Vagina (tissue), 2 donors: Measurements from ENCODE around the gene FAM177B. TPM values are rescaled to one million over a fixed set of nuclear protein-coding genes. Genes with fewer than 3 reads are reported as not detected.

ENCODE experiments used
- DNase-seq, 2 donors: peaks; one replicate each; pipeline ENCODE4 v3.0.0-alpha.2; 2017; ENCODE audit errors: extremely low spot score in 2 of 2
- H3K27ac ChIP-seq: fragments of 200-600 bp; sonication (generic); one replicate; pipeline ENCODE4 v1.5.1; 2019
- H3K27me3 ChIP-seq: fragments of 200-600 bp; sonication (generic); one replicate; pipeline ENCODE4 v1.5.1; 2019
- H3K36me3 ChIP-seq, 2 donors: fragments of 200-600 bp; sonication (generic); one replicate each; pipeline ENCODE4 v1.5.1; 2017 to 2019
- H3K4me1 ChIP-seq: fragments of 200-600 bp; sonication (generic); one replicate; pipeline ENCODE4 v1.5.1; 2019
- H3K4me3 ChIP-seq, 2 donors: fragments of 200-600 bp; sonication (generic); 1 replicate in 1 of 2; 2 replicates in 1 of 2; pipeline ENCODE4 v1.5.1; 2016 to 2019
- H3K9me3 ChIP-seq: fragments of 200-600 bp; sonication (generic); one replicate; pipeline ENCODE4 v1.5.1; 2019
- POLR2A ChIP-seq, 2 donors: fragments of 450-650 bp; IDR thresholded peaks; one replicate each; pipeline ENCODE4 v1.6.1; 2017; ENCODE audit warnings: antibody characterized with exemption in 2 of 2, mild to moderate bottlenecking in 2 of 2, moderate library complexity in 2 of 2
- POLR2AphosphoS5 ChIP-seq, 2 donors: sonication (generic); formaldehyde crosslinking; IDR thresholded peaks; one replicate each; pipeline ENCODE4 v1.9.0; 2017; ENCODE audit warnings: antibody characterized with exemption in 2 of 2, mild to moderate bottlenecking in 2 of 2, low read depth in 1 of 2; ENCODE audit not compliant: insufficient read depth in 1 of 2
- intact Hi-C: fragments of 100-400 bp; cut with DNase I; formaldehyde crosslinking; loops from one replicate; pipeline ENCODE4 v1.15.1; 2023
- total RNA-seq: library from RNA; depleted of rRNA; stranded (reverse); fragments of >200 nt; gene quantifications from one replicate; pipeline ENCODE4 v1.2.3, GENCODE V29; 2016
- TF ChIP-seq, protein P1 (sequence below), 3 experiments: fragments of 450-650 bp in 2 of 3; fragments of 200-600 bp in 1 of 3; sonication (generic) in 1 of 3; IDR thresholded peaks; one replicate each; pipeline ENCODE4 v1.5.1; 2017 to 2019; ENCODE audit warnings: antibody characterized with exemption in 3 of 3, mild to moderate bottlenecking in 2 of 3, moderate library complexity in 2 of 3

Gene FAM177B
- total RNA-seq, 1 donor from 2014 or later = not detected

DNA sequence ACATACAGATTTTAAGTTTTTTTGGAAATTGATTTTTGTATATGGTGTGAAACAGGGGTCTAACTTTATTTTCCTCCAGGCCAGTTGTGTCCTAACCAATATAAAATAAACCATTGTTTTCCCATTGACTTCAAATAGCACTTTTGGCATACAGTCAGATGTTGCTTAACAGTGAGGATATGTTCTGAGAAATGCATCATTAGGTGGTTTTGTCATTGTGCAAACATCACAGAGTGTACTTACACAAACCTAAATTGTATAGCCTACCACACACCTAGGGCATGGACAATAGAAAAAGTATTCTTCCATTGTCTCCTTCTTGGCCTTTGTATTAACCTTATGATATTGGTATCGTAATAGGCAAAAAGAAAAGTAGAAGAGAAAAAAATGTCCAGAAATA lies 40.5 kb downstream of the FAM177B start:
- H3K27me3 ChIP-seq = no peaks in the 10 kb centered on the region
- H3K27ac ChIP-seq = no peak overlapping the region
- intact Hi-C loops = no loop called here
- TF ChIP-seq POLR2A (IDR thresholded peaks at IDR 0.05) (no peak), POLR2AphosphoS5 (IDR thresholded peaks at IDR 0.05; ENCODE audit: insufficient read depth in 1 of 2, low read depth in 1 of 2) (peak in 1 of 2 donors; percentile 42)
- TF ChIP-seq, protein P1, sequence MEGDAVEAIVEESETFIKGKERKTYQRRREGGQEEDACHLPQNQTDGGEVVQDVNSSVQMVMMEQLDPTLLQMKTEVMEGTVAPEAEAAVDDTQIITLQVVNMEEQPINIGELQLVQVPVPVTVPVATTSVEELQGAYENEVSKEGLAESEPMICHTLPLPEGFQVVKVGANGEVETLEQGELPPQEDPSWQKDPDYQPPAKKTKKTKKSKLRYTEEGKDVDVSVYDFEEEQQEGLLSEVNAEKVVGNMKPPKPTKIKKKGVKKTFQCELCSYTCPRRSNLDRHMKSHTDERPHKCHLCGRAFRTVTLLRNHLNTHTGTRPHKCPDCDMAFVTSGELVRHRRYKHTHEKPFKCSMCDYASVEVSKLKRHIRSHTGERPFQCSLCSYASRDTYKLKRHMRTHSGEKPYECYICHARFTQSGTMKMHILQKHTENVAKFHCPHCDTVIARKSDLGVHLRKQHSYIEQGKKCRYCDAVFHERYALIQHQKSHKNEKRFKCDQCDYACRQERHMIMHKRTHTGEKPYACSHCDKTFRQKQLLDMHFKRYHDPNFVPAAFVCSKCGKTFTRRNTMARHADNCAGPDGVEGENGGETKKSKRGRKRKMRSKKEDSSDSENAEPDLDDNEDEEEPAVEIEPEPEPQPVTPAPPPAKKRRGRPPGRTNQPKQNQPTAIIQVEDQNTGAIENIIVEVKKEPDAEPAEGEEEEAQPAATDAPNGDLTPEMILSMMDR (IDR thresholded peaks at IDR 0.05) = no peak
- H3K4me1 ChIP-seq = no peaks in the 10 kb centered on the region
- no peak overlapping the region for H3K4me3 ChIP-seq
- no peaks in the 10 kb centered on the region for H3K36me3 ChIP-seq
- DNase-seq = no peak
- no peaks in the 10 kb centered on the region for H3K9me3 ChIP-seq

GRCh38 chr1:222777977-222778376 lies 41.0 kb downstream of the FAM177B start:
- H3K27ac ChIP-seq = no peak overlapping the region
- no peaks in the 10 kb centered on the region for H3K36me3 ChIP-seq
- H3K27me3 ChIP-seq = no peaks in the 10 kb centered on the region
- H3K4me1 ChIP-seq = no peaks in the 10 kb centered on the region
- intact Hi-C loops = no loop called here
- no peak for TF ChIP-seq POLR2A (IDR thresholded peaks at IDR 0.05)
- TF ChIP-seq, protein P1 (IDR thresholded peaks at IDR 0.05) = no peak
- TF ChIP-seq POLR2AphosphoS5 (IDR thresholded peaks at IDR 0.05; ENCODE audit: insufficient read depth in 1 of 2, low read depth in 1 of 2) = no peak
- H3K4me3 ChIP-seq = no peak overlapping the region
- no peaks in the 10 kb centered on the region for H3K9me3 ChIP-seq
- no peak for DNase-seq

GRCh38 chr1:222781251-222781650 lies 44.2 kb downstream of the FAM177B start:
- Histone ChIP-seq H3K4me1 (peaks cover 5% of the 10 kb centered on the region), H3K9me3 (no peaks in the 10 kb centered on the region), H3K4me3 (no peak overlapping the region), H3K27ac (no peak overlapping the region), H3K36me3 (no peaks in the 10 kb centered on the region), H3K27me3 (no peaks in the 10 kb centered on the region)
- no peak for DNase-seq
- intact Hi-C loops = no loop called here
- no peak for TF ChIP-seq POLR2AphosphoS5 (IDR thresholded peaks at IDR 0.05; ENCODE audit: insufficient read depth in 1 of 2, low read depth in 1 of 2)
- TF ChIP-seq, protein P1 (IDR thresholded peaks at IDR 0.05) = no peak
- no peak for TF ChIP-seq POLR2A (IDR thresholded peaks at IDR 0.05)

- Histone ChIP-seq H3K27me3 (no peaks in the 10 kb centered on the region), H3K27ac (no peak overlapping the region), H3K36me3 (no peaks in the 10 kb centered on the region), H3K9me3 (no peaks in the 10 kb centered on the region), H3K4me3 (no peak overlapping the region), H3K4me1 (peaks cover 10% of the 10 kb centered on the region)
- TF ChIP-seq POLR2AphosphoS5 (IDR thresholded peaks at IDR 0.05; ENCODE audit: insufficient read depth in 1 of 2, low read depth in 1 of 2) (no peak), POLR2A (IDR thresholded peaks at IDR 0.05) (no peak)
- TF ChIP-seq, protein P1 (IDR thresholded peaks at IDR 0.05) = no peak
- no peak for DNase-seq
- intact Hi-C loops = no loop called here
Observed at GRCh38 chr1:222783051-222783450, 46.0 kb downstream of the FAM177B start.

- H3K36me3 ChIP-seq = no peaks in the 10 kb centered on the region
- H3K27ac ChIP-seq = no peak overlapping the region
- H3K9me3 ChIP-seq = no peaks in the 10 kb centered on the region
- no peak for TF ChIP-seq POLR2AphosphoS5 (IDR thresholded peaks at IDR 0.05; ENCODE audit: insufficient read depth in 1 of 2, low read depth in 1 of 2)
- TF ChIP-seq, protein P1 (IDR thresholded peaks at IDR 0.05) = no peak
- TF ChIP-seq POLR2A (IDR thresholded peaks at IDR 0.05) = no peak
- no peaks in the 10 kb centered on the region for H3K27me3 ChIP-seq
- intact Hi-C loops = no loop called here
- peaks cover 11% of the 10 kb centered on the region for H3K4me1 ChIP-seq
- no peak overlapping the region for H3K4me3 ChIP-seq
- no peak for DNase-seq
Observed at GRCh38 chr1:222784371-222784770, 47.4 kb downstream of the FAM177B start.
